GM12891 (cell line): ENCODE data around the gene PRDX3.
A peak's percentile ranks its signal among the peaks of the same experiment; 100 is the strongest.

Experiments
- DNase-seq: peaks from one replicate; pipeline ENCODE4 v3.0.0; 2011; ENCODE audit warnings: low spot score; ENCODE audit not compliant: insufficient read length
- FAIRE-seq: peaks from 2 replicates; lab custom pipeline; 2011; peaks lifted over from hg19 to GRCh38; lab: Jason Lieb, UNC
- PAX5 ChIP-seq: IDR thresholded peaks from 2 replicates; pipeline ENCODE4 v1.6.1; 2011; ENCODE audit warnings: low read length, moderate library complexity, mild to moderate bottlenecking; ENCODE audit not compliant: insufficient read depth, severe bottlenecking
- POLR2A ChIP-seq: IDR thresholded peaks from 2 replicates; pipeline ENCODE4 v1.6.1; 2011; ENCODE audit warnings: low read depth, low read length, control low read depth
- POLR2AphosphoS5 ChIP-seq: IDR thresholded peaks from 2 replicates; pipeline ENCODE4 v1.6.1; 2011; ENCODE audit warnings: low read depth, low read length, control low read depth
- POU2F2 ChIP-seq: IDR thresholded peaks from 2 replicates; pipeline ENCODE4 v1.6.1; 2011; ENCODE audit warnings: low read depth, mild to moderate bottlenecking, control low read depth, low read length, moderate library complexity
- SPI1 ChIP-seq: IDR thresholded peaks from 2 replicates; pipeline ENCODE4 v1.6.1; 2011; ENCODE audit warnings: low read depth, low read length, control low read depth
- TAF1 ChIP-seq: IDR thresholded peaks from 2 replicates; pipeline ENCODE4 v1.6.1; 2011; ENCODE audit warnings: low read depth, low read length, control low read depth

Gene PRDX3

DNA sequence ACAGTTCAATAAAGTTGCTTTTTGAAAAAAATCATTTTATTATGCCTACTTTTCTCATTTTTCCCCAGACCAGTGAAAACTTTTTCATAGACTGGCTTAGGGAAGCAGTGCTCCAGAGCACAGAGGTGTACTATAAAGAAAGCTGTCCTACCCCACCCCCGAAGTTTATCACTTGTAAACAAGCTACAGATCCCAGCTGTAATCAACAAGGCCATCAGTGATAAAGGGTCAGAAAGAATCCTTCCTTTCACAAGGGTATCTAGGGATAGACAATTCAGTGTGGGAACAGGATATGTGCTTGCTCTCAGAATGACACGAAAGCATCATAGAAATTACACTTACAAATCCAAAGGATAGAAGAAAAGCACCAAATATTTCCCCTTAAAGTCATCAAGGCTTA is 4.5 kb downstream of the PRDX3 start:
- TF ChIP-seq SPI1 (no peak), PAX5 (no peak), POLR2AphosphoS5 (no peak), POLR2A (no peak), POU2F2 (no peak), TAF1 (no peak)
- no peak for FAIRE-seq

DNA sequence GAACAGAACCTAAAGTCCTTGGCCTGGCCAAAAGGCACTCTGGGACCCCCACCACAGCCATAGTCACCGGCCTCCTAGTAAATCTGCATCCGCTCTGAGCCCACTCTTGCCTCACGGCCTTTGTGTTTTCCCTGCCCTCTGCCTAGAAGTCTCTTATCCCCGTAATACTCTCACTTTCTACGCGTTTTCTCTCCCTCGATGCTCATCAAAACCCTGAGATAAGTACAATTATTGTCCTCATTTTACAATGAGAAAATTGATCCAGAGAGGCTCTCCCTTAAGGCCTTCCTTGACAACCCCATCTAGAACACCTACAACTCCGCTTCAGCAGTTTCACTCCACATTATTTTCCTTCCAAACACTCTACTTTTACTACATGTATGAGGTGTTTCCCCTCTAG is 11.6 kb downstream of the PRDX3 start:
- DNase-seq (no peak), FAIRE-seq (no peak)
- no peak for TF ChIP-seq POU2F2
- TF ChIP-seq TAF1 = no peak
- TF ChIP-seq PAX5 = no peak
- no peak for TF ChIP-seq SPI1
- no peak for TF ChIP-seq POLR2AphosphoS5
- no peak for TF ChIP-seq POLR2A

More for the DNA sequence above, 4.5 kb downstream of the PRDX3 start:
- DNase-seq = no peak

DNA sequence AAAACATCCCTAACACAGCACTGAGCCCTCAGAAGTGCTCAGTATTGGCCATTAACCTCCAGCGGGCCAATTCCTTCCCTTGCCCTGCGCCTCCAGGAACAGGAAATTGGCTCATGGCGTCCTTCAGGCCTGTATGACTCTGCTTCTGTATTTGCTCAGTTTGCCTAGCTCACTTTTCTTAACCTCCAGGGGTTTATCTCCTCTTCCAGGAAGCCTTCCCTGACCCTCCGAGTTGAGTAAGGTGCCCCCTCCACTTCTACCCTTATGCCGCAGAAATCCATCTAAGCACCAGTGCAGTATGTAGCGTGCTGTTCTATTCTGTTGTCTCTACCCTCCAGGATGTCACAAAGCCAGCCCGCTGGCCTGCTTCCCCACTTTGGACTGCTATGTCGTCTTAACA is 12.0 kb downstream of the PRDX3 start:
- TF ChIP-seq POLR2A = no peak
- TF ChIP-seq POLR2AphosphoS5 = no peak
- no peak for TF ChIP-seq POU2F2
- no peak for TF ChIP-seq TAF1
- no peak for TF ChIP-seq SPI1
- no peak for TF ChIP-seq PAX5
- FAIRE-seq (no peak), DNase-seq (no peak)

DNA sequence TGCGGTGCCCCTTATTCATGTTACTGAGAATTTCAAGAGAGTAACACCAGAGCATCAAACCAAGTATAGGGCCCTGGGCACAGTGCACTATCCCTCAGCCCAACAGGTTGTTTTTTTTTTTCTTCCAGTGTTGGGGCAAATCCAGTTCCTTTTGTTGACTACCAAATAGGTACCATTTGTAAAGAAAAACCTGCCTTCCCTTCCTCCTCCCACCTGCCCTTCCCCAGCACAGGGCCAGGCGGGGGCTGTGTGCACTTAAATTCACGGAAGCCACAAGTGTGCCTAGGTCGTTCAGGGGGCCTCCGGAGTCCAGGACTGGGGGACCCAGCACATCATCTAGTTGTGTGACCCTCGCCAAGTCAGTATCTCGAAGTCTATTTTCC is 12.5 kb downstream of the PRDX3 start:
- DNase-seq = no peak
- TF ChIP-seq PAX5 (no peak), TAF1 (no peak), POLR2A (no peak), SPI1 (no peak), POLR2AphosphoS5 (no peak), POU2F2 (no peak)
- FAIRE-seq = no peak

DNA sequence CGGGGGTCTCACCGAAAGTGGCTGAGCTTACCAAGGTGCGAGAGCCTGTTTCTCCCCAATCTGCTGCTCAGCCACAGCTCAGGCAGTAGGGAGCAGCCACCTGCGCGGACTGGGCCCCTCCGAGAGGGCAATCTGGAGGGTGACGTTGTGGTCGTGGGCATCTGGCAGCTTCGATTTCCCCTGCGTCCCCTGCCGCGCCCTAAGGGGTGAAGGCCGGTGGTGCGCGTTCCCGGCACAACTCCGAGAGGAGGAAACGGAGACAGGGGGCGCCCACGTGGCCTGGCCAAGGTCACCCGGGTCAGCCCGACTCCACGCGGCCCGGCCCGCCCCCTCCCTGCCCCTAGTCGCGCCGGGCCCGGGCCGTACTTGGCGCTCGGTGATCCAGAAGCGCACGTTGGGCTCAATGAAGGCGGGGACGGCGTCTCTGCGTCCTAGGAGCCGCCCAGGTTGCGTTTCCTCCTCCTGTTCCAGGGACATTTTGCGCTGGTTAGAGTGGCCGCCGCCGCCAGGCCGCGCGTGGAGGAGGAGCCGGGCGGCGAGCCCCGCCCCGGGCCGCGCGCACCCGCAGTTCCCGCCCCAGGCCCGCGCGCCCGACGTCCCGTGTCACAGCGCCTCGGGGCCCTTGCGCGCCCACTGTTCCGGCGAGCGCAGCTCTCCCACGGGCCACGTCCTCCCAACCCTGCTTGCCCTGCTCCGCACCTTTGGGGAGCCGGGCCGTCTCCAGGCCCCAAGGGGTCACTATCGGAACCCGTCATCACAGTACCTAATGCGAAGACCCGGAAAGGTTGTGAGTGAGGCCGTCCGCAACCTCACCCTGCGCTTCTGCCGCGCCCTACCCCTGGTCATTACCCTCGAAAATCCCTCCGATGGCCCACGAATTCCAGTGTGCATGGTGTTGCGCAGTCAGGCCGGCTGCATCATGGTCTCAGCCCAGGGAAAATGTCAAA is 13.2 kb downstream of the PRDX3 start, which contains the start of gene SFXN4:
Gene SFXN4, minus strand, starts transcription at position 544 of the 947 bp plus-strand sequence. Its CDS starts 67 bp downstream, at position 477.
- peak; percentile 75 for TF ChIP-seq POLR2A
- 0 out of 2 replicates have a peak, but pooled peaks have one; percentile 54 for TF ChIP-seq TAF1
- TF ChIP-seq POLR2AphosphoS5 = peak; percentile 54
- 0 out of 2 replicates have a peak, but pooled peaks have one; percentile 1 for TF ChIP-seq SPI1
- no peak for TF ChIP-seq POU2F2
- no peak for TF ChIP-seq PAX5
- FAIRE-seq (peak; percentile 94), DNase-seq (peak; percentile 81)

DNA sequence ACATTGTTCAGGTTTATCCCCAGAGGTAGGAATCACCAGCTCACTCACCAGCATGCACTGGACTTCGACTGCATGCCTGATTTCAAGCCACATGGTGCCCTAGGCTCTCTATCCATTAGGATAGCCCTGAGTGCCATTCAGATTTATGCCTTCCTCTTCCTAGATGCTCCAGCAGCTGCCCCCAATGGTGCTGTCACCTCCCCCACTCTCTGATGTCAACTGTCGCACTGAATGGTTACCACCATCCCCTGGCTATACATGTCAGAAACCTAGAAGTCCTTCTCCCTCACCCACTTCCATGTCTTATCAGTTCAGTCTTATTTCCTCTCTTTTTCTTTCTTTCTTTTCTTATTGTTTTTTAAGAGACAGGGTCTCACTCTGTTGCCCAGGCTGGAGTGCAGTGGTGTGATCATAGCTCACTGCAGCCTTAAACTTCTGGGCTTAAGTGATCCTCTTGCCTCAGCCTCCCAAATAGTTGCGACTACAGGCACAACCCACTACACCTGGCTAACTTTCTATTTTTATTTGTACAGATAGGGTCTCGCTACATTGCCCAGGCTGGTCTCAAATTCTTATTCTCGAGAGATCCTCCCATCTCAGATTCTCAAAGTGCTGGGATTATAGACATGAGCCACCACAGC is 16.0 kb downstream of the PRDX3 start:
- FAIRE-seq = no peak
- TF ChIP-seq SPI1 (no peak), PAX5 (no peak), TAF1 (no peak), POU2F2 (no peak), POLR2A (no peak), POLR2AphosphoS5 (no peak)
- no peak for DNase-seq

DNA sequence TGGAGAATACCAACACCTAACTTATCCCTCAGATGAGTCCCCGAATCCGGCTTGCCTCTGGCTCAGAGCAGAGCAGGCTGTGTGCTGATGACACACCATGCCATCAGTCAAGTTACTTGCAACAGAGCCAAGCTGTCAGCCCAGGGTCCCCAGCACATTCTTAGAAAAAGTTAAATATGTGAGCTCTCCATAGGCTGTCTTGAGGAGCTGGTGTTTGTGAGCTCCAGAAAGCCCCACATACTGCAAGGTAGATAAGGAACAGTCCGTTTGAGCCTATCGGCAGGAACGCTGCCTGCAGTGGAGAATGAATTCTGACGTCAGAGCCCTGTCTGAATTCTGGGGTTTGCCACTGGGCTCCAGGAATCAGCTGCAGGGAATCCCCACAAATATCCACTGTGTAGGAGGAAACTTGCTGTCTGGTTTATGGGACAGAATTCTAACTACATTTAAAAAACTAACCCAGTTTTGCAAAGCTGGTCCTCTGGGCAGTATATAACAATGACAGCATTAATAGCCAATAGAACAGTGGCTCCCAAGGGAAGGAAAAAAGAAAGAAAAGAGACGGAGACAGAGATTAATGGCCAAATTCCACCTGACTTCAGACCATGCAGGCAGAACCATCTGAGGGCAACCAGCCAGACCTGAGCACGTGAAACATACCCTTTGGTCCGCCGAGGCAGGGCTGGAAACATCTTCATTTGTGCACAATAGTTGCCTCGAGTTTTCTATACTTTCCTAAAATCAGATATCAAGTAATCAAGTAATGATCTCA is 16.7 kb downstream of the PRDX3 start:
- FAIRE-seq (no peak), DNase-seq (no peak)
- no peak for TF ChIP-seq PAX5
- TF ChIP-seq TAF1 = no peak
- TF ChIP-seq POU2F2 = no peak
- no peak for TF ChIP-seq SPI1
- no peak for TF ChIP-seq POLR2A
- TF ChIP-seq POLR2AphosphoS5 = no peak

DNA sequence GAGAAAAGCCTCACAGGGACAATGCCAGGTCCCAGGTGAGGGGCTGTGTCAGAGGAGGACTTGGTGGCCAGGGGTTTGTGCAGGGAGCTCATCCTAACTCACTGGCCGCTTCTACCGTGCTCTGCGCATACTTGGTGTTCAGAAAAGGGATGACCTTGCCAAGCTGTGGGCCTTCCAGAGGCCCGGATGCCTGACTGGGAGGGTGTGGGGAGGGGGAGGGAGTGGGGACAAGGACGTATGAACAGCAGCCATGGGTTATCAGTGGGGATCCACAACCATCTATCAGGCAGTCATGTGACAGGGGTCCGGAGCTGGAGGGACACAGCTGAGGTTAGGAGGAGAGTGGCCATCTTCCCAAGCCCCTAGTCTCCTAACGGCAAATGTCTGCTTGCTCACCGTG is 19.3 kb downstream of the PRDX3 start:
- no peak for FAIRE-seq
- TF ChIP-seq POU2F2 (no peak), TAF1 (no peak), PAX5 (no peak), POLR2A (no peak), POLR2AphosphoS5 (no peak), SPI1 (no peak)
- DNase-seq = no peak

DNA sequence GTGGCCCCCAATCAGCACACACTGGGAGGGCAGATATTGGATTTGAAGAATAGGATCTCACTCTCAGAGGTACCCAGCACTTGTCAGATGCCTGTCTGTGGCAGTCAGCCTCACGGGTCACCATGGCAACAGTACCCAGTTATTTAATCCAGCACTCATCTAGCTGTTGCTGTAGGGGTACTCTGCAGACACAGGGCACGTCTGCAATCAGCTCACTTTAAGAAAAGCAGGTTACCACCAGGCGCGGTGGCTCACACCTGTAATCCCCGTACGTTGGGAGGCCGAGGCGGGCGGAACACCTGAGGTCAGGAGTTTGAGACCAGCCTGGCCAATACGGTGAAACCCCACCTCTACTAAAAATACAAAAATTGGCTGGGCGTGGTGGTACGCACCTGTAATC is 25.0 kb downstream of the PRDX3 start:
- TF ChIP-seq PAX5 (no peak), POLR2A (no peak), POLR2AphosphoS5 (no peak), SPI1 (no peak), POU2F2 (no peak), TAF1 (no peak)
- no peak for FAIRE-seq
- DNase-seq = no peak
